NB4 (cell line): Measurements from ENCODE around the gene CGB1.

Experiments
- CTCF ChIP-seq: IDR thresholded peaks from one replicate; pipeline ENCODE4 v1.5.1; 2012; ENCODE audit warnings: low read depth, low read length
- POLR2A ChIP-seq: IDR thresholded peaks from 2 replicates; pipeline ENCODE4 v1.6.1; 2011; ENCODE audit warnings: mild to moderate bottlenecking; ENCODE audit not compliant: insufficient read length; ENCODE audit errors: extremely low read depth

GRCh38 chr19:49042177-49042576 is 5.5 kb upstream of the CGB1 start:
- TF ChIP-seq CTCF (no peak), POLR2A (no peak)
